Measurements from ENCODE around the gene TSEN2. TPM values are rescaled to one million over a fixed set of nuclear protein-coding genes. Genes with fewer than 3 reads are reported as not detected.
"Not testable (repeated sequence)": the region's sequence is repeated elsewhere in the genome, so short reads cannot be mapped to it uniquely, and the experiment has no call there.

TSEN2 gene
- total RNA-seq, 2 experiments from 2014 or later, result 13.8 to 15.4 TPM

GRCh38 chr3:12445523-12446240 lies 38.6 kb upstream of the TSEN2 start:
- Mint-ChIP-seq H3K4me1 (ENCODE audit: low read depth) (no peaks in the 10 kb centered on the region), H3K9me3 (no peaks in the 10 kb centered on the region), H3K27me3 (peaks cover 4% of the 10 kb centered on the region), H3K36me3 (no peaks in the 10 kb centered on the region), H3K4me3 (no peak overlapping the region), H3K27ac (no peak overlapping the region)
- DNase-seq, result no peak
- intact Hi-C loops (cut with micrococcal nuclease), result no loop called here
- POLR2A ChIA-PET, result no interaction called here
- CTCF ChIA-PET, result no interaction called here

DNA sequence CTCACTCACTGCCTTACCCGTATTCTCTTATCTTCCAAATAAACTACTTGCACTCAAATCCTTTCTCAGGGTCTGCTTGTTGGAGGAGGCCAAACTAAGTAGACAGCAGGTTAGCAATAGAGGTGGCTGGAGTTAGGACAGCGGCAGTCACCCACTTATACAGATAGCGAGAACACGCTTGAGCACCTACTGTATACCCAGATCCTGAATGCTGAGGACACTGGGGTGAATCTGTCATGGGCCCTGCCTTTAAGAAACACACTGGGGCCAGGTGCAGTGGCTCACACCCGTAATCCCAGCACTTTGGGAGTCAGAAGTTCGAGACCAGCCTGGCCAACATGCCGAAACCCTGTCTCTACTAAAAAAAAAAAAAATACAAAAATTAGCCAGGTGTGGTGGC lies 38.0 kb upstream of the TSEN2 start:
- no peaks in the 10 kb centered on the region for H3K4me1 Mint-ChIP-seq (ENCODE audit: low read depth)
- intact Hi-C loops (cut with micrococcal nuclease), result no loop called here
- no peak overlapping the region for H3K27ac Mint-ChIP-seq
- ChIA-PET CTCF (no interaction called here), POLR2A (no interaction called here)
- no peak overlapping the region for H3K4me3 Mint-ChIP-seq
- no peaks in the 10 kb centered on the region for H3K36me3 Mint-ChIP-seq
- no peaks in the 10 kb centered on the region for H3K9me3 Mint-ChIP-seq
- H3K27me3 Mint-ChIP-seq, result peaks cover 4% of the 10 kb centered on the region
- no peak for DNase-seq

DNA sequence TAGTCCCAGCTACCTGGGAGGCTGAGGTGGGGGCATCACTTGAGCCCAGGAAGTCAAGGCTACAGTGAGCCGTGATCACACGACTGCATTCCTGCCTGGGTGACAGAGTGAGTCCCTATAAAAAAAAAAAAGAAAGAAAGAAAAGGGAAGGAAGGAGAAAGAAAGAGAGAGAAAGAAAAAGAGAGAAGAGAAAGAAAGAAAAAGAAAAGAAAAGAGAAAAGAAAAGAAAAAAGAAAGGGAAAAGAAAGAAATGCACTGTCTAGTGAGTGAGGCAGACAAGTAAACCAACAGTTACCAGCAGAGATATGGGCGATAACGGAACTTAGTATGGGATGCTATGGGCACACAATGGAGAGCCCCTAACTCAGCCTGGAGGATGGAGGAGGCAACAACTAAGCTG lies 37.2 kb upstream of the TSEN2 start:
- DNase-seq, result no peak
- no peaks in the 10 kb centered on the region for H3K36me3 Mint-ChIP-seq
- H3K4me1 Mint-ChIP-seq (ENCODE audit: low read depth), result no peaks in the 10 kb centered on the region
- H3K9me3 Mint-ChIP-seq, result no peaks in the 10 kb centered on the region
- ChIA-PET POLR2A (no interaction called here), CTCF (no interaction called here)
- no peak overlapping the region for H3K4me3 Mint-ChIP-seq
- no peak overlapping the region for H3K27ac Mint-ChIP-seq
- intact Hi-C loops (cut with micrococcal nuclease), result no loop called here
- H3K27me3 Mint-ChIP-seq, result peaks cover 4% of the 10 kb centered on the region

DNA sequence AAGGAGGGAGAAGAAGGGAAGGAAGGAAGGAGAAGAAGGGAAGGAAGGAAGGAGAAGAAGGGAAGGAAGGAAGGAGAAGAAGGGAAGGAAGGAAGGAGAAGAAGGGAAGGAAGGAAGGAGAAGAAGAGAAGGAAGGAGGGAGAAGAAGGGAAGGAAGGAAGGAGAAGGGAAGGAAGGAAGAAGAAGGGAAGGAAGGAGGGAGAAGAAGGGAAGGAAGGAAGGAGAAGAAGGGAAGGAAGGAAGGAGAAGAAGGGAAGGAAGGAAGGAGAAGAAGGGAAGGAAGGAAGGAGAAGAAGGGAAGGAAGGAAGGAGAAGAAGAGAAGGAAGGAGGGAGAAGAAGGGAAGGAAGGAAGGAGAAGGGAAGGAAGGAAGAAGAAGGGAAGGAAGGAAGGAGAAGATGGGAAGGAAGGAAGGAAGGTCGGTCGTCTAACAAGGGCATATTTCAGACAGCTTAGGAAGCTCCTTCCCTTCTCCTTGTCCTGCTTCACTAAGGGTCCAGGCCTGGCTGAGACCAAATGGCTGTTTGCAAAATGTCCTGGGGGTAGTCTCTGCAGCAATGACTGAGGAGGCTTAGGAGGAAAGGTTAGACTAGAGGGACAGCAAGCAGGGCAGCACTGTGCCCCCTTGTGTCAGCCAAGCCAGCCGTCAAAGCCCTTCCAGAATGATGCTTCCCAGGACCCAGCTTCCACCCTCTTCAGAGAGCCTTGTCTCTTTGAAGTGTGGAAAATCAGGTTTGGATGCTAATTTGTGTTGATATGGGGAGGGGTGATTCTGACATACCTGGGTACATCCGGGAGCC lies 35.7 kb upstream of the TSEN2 start:
- H3K36me3 Mint-ChIP-seq; H3K27ac Mint-ChIP-seq; intact Hi-C loops (cut with micrococcal nuclease); POLR2A ChIA-PET; H3K4me3 Mint-ChIP-seq; H3K9me3 Mint-ChIP-seq; DNase-seq; H3K27me3 Mint-ChIP-seq; H3K4me1 Mint-ChIP-seq (ENCODE audit: low read depth): not testable (repeated sequence)
- CTCF ChIA-PET, result interaction anchor here (0.6 to 1.0 kb wide), 2 partner anchors 22 to 135 kb away, joined by 3 read pairs; no protein-coding TSS in a partner anchor

DNA sequence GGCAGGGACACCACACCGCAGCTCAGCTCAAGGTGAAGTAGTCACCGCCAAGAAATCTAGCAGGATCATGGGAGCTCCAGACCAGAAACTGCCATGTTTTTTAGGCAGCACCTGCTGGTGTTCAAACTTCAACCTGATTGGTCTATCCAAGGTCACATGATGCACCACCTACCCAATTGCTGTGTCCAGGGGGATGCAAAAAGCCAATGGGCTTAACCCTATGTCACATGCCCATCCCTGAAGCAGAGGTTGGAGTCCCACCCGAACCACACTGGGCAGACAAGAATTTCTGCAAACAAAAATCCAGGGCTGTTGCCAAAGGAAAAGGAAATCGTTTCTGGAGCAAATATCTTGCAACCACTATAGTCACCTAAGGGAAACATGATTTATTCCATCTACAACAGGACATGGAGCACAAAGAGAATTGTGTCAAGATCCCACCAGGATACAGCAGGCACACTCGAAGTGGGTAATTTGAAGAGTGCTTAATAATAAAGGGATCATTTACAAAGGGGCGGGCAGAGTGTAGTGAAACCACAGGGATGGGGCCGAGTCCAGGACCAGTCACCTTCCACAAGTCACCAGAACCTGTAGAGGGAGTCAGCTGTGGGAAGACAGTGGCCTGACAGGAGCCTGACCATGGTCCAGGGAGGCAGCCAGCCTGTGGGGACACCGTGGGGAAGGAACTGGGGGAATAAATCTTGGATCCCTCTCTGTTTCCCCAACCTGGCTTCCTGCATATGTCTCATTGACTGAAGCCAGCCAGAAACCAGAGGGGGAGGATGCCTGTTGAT lies 34.2 kb upstream of the TSEN2 start:
- Mint-ChIP-seq H3K4me3 (no peak overlapping the region), H3K9me3 (no peaks in the 10 kb centered on the region), H3K4me1 (ENCODE audit: low read depth) (peaks cover 10% of the 10 kb centered on the region), H3K36me3 (no peaks in the 10 kb centered on the region), H3K27me3 (peaks cover 2% of the 10 kb centered on the region), H3K27ac (no peak overlapping the region)
- intact Hi-C loops (cut with micrococcal nuclease), result no loop called here
- CTCF ChIA-PET, result interaction anchor here (1.0 kb wide), 1 partner anchor 21 kb away, joined by 3 read pairs; no protein-coding TSS in a partner anchor
- POLR2A ChIA-PET, result no interaction called here
- no peak for DNase-seq

GRCh38 chr3:12451481-12451880 lies 32.8 kb upstream of the TSEN2 start:
- H3K9me3 Mint-ChIP-seq, result no peaks in the 10 kb centered on the region
- ChIA-PET CTCF (no interaction called here), POLR2A (no interaction called here)
- no peak overlapping the region for H3K4me3 Mint-ChIP-seq
- H3K4me1 Mint-ChIP-seq (ENCODE audit: low read depth), result peaks cover 10% of the 10 kb centered on the region
- H3K36me3 Mint-ChIP-seq, result no peaks in the 10 kb centered on the region
- H3K27ac Mint-ChIP-seq, result no peak overlapping the region
- no peak for DNase-seq
- H3K27me3 Mint-ChIP-seq, result no peaks in the 10 kb centered on the region
- intact Hi-C loops (cut with micrococcal nuclease), result no loop called here

DNA sequence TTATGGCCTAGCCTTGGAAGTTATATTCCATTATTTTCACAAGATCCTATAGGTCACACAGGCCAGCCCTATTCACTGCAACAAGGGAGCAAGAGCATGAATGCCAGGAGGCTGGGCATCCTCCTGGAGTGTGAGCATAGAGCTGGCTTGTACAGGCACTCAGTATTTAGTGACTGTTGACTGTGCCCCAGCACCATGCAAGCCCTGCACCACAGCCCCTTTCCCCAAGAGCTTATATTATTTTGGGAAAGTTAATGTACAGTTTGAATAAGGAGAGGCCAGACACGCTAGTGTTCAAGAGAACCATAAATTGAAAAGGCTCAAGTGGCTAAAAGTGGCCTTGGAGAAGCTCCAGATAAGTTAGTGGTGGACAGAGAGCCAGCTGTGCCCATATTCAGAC lies 32.3 kb upstream of the TSEN2 start:
- Mint-ChIP-seq H3K9me3 (no peaks in the 10 kb centered on the region), H3K4me1 (ENCODE audit: low read depth) (peaks cover 10% of the 10 kb centered on the region), H3K27me3 (no peaks in the 10 kb centered on the region), H3K27ac (no peak overlapping the region), H3K36me3 (no peaks in the 10 kb centered on the region), H3K4me3 (no peak overlapping the region)
- ChIA-PET POLR2A (no interaction called here), CTCF (no interaction called here)
- intact Hi-C loops (cut with micrococcal nuclease), result no loop called here
- DNase-seq, result no peak

DNA sequence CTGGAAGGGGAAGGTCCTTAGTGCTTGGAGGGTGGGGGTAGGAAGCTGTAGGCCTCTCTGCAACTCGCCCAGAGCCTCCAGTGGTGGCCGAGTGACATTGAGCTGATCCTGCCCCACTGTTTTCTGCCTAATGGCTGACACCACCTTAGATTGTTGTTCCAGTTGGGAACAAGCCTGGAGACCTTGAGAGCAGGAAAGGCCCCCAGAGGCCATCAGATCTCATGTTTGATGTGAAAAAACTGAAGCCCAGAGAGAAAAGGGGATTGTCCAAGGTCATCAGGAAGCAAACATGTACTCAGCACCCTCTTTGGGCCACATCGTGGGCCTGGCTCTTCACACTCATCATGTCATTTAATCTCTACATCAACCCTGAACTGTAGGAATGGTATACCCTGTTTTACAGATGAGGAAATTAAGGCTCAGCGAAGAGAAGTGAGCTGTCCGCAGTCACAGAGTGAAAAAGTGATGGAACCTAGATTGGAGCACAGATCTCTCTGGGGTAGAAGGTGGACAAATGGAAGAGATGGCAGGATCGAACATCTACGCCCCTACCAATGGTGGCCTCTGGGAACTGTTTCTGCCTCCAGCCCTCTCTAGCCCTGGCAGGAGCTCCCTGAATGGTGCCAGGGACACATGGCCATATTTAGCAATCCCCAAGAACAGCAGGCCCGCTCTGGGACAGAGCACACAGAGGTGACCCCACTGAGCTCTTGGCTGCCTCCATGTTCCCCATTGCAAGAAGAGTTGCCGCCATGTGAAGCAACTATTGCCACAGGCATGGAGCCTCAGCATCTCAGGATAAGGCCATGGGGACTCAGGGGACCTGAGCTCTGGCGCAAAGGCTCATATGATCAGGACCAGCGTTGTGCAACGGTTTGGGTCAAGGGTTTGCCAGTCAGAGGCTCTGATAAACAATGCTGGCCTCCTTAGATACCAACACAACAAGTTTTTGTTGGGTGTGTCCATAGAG lies 31.6 kb upstream of the TSEN2 start:
- no peak overlapping the region for H3K27ac Mint-ChIP-seq
- H3K4me3 Mint-ChIP-seq, result no peak overlapping the region
- no peak for DNase-seq
- no peaks in the 10 kb centered on the region for H3K9me3 Mint-ChIP-seq
- peaks cover 10% of the 10 kb centered on the region for H3K4me1 Mint-ChIP-seq (ENCODE audit: low read depth)
- H3K27me3 Mint-ChIP-seq, result no peaks in the 10 kb centered on the region
- ChIA-PET CTCF (no interaction called here), POLR2A (no interaction called here)
- H3K36me3 Mint-ChIP-seq, result no peaks in the 10 kb centered on the region
- intact Hi-C loops (cut with micrococcal nuclease), result no loop called here

GRCh38 chr3:12454076-12454815 lies 30.0 kb upstream of the TSEN2 start:
- DNase-seq, result no peak
- Mint-ChIP-seq H3K4me3 (no peak overlapping the region), H3K4me1 (ENCODE audit: low read depth) (peaks cover 10% of the 10 kb centered on the region), H3K27ac (no peak overlapping the region), H3K27me3 (no peaks in the 10 kb centered on the region), H3K36me3 (no peaks in the 10 kb centered on the region), H3K9me3 (no peaks in the 10 kb centered on the region)
- intact Hi-C loops (cut with micrococcal nuclease), result loop anchor here (2.0 kb wide), 1 partner anchor 17 kb away; no protein-coding TSS in a partner anchor
- ChIA-PET CTCF (no interaction called here), POLR2A (no interaction called here)

GRCh38 chr3:12454816-12455121 lies 29.5 kb upstream of the TSEN2 start:
- POLR2A ChIA-PET, result no interaction called here
- Mint-ChIP-seq H3K36me3 (no peaks in the 10 kb centered on the region), H3K9me3 (no peaks in the 10 kb centered on the region), H3K27ac (no peak overlapping the region), H3K27me3 (no peaks in the 10 kb centered on the region), H3K4me3 (no peak overlapping the region), H3K4me1 (ENCODE audit: low read depth) (peaks cover 10% of the 10 kb centered on the region)
- intact Hi-C loops (cut with micrococcal nuclease), result loop anchor here (2.0 kb wide), 1 partner anchor 16 kb away; no protein-coding TSS in a partner anchor
- no peak for DNase-seq
- CTCF ChIA-PET, result no interaction called here

GRCh38 chr3:12455740-12456139 lies 28.5 kb upstream of the TSEN2 start:
- Mint-ChIP-seq H3K36me3 (no peaks in the 10 kb centered on the region), H3K4me1 (ENCODE audit: low read depth) (peaks cover 10% of the 10 kb centered on the region), H3K9me3 (no peaks in the 10 kb centered on the region), H3K27me3 (no peaks in the 10 kb centered on the region), H3K27ac (no peak overlapping the region), H3K4me3 (no peak overlapping the region)
- intact Hi-C loops (cut with micrococcal nuclease), result loop anchor here (2.0 kb wide), 1 partner anchor 15 kb away; no protein-coding TSS in a partner anchor
- ChIA-PET CTCF (no interaction called here), POLR2A (no interaction called here)
- DNase-seq, result no peak

All from activated CD4-positive, alpha-beta memory T cell treated with anti-CD3 and anti-CD28 coated beads for 36 hours (primary cell).